ENCODE measurements around the gene TUBA1C.
A peak's percentile ranks its signal among the peaks of the same experiment; 100 is the strongest.
"Not testable (repeated sequence)": the region's sequence is repeated elsewhere in the genome, so short reads cannot be mapped to it uniquely, and the experiment has no call there.

Gene TUBA1C

DNA sequence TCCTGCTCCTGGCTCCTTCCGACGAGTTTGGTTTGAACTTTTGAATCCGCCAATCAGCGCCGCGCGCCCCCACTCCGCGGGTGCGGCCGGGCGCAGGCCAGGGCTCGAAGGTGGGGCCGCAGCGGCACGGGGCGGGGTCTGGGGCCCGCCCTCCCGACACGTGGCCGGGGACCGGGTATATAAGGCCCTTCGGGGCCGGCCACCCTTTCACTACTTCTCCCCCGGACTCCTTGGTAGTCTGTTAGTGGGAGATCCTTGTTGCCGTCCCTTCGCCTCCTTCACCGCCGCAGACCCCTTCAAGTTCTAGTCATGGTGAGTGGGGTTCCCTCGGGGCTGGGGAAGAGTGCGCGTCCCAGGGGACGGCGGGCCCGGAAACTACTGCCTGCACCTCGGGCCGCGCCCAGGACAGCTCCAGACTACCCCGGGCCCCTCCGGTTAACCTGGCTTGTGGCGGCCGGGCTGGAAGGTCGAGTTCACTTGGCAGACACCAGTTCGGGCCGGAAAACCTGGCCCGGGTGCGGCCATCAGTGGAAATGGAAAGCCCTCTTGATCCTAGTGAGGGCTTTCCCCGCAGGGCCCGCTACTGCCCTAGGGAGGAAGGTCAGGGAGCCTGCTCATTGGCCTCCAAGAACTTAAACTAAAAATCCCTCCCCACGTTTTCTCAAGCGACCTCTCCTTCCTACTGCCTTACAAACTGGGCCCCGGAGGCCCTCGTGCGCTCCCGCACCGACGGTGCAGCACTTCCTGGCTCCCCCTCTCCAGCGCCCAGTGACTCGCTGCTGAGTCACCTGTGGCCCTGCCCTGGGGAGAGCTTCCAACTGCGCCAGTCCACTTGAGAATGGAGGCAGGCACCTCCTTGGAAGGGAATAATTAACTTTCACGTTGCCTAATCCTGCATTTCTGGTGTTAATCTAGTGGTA, at the start of gene TUBA1C:
Gene TUBA1C, plus strand, starts transcription at position 210 of the 920 bp plus-strand sequence. Its CDS starts 100 bp downstream, at position 310.
- peak; percentile 93 for DNase-seq

DNA sequence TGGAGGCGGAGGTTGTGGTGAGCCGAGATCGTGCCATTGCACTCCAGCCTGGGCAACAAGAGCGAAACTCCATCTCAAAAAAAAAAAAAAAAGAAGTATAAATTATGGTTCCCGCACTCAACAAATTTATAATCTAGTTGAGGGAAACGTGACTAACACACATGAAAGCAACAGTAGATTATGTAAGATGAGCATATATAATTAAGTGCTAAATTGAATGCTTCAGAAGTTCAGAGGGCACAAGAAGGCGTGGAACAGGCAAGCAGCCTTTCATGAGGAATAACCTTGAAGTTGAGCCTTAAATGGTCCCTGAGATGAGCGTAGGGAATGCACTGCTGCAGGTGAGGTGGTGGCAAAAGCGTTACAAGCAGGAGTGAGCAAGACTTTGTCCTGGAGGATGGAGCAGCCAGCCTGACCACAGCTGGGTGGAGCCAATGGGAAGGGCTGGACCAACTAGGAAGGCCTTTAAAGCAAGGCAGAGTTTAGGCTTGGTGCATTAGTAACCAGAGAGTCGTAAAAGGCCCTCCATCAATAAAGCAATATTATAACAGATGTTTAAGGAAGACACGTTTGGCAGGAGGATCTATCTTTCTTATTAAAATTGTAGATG, 45.4 kb upstream of the TUBA1C start:
- DNase-seq = no peak

DNA sequence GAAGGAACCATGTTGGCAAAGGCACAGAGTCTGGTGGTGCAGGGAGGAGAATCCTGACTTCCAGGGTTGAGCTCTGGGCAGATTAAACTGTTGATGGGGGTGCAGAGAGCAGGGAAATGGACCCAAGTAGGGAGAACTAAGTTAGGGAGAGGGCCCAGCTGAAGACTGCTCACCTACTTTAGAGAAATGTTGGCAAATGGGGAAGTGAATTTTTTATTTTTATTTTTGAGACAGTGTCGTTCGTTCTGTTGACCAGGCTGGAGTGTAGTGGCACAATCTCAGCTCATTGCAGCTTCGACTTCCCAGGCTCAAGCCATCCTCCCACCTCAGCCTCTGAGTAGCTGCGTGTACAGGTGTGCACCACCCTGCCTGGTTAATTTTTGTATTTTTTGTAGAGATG, 43.9 kb upstream of the TUBA1C start:
- DNase-seq = no peak

DNA sequence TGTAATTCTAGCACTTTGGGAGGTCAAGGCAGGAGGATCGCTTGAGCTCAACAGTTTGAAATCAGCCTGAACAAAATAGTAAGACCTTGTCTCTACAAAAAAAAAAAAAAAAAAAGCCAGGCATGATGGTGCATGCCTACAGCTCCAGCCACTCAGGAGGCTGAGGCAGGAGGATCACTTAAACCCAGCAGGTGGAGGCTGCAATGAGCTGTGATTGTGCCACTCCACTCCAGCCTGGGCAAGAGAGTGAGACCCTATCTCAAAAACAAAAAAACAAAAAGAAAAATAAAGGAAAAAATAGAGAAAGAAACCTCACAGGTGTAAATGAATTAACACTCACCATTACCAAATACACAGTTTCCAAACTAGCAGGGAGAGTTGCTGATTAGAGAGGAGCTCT, 41.8 kb upstream of the TUBA1C start:
- DNase-seq = no peak

DNA sequence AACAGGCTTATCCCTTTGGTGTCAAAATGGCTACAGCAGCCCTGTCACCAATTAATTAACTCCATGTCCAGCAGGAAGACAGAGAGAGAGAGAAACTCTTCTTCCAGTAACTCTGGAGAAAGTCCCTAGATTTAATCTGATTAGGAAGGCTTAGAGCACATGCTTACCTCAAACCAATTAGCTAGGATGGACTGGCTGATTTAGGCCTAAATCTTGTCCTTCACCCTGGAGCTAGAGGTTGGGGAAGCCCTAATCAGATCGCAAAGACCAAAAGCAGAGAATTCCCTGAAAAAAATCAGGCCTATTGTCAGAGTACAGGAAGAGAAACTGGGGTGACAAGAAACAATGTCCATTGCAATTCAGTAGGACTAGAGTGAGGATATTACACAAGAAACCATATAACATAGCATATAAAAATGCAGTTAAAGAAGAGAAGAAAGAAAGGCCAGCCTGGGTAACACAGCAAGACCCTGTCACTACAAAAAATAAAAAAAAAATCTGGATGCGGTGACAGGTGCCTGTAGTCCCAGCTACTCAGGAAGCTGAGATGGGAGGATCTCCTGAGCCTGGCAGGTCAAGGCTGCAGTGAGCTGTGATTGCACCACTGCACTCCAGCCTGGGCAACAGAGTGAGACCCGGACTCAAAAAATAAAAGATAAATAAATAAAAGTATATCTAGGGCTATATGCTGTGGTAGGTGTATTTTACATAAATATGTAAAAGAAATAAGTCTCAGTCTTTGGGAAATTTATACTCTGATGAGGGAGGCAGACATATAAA, 41.1 kb upstream of the TUBA1C start:
- DNase-seq = no peak

DNA sequence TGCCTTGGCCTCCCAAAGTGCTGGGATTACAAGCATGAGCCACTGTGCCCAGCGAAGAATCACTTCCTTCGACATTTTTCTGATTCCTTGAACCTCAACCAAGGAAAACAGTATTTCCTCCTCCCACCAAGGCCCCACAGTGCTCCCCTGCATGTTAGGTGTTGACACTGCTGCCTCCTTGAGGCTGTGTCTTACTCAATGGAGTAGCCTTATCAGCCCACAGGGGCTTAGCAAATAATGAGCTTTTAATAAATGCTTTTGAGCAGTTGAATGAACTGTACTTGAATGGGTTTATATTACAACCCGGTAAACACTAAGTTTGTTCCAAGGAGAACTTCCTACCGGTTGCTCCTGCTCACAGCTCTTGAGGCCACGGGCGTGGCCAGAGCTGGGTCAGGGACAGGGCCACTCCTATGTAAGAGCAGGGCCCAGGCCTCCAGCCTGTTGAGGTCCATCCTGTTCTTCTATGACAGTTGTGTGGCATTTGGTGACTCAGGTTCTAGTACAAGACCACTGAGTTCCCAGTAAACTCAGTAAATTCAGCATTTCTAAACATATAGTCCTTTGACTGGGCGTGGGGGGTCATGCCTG, 39.2 kb upstream of the TUBA1C start:
- no peak for DNase-seq

DNA sequence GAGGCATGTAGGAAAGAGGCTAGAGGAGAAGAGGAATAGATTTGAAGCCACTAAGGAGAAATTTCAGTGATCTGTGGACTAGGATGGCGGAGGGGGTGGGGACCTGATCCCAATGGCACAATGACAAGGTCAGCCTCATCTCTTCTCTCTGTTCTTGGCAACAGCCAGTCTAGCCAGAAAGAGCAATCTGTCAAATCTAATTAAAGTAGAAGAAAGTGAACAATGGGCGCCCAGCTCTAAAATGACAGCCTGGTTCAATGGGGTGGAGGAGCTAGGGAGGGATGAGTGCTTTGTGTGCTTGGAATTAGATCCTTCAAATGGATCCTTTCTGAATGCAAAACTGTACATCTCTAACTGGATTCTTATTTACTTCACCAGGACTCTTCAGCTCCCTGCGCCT, 37.2 kb upstream of the TUBA1C start:
- DNase-seq = no peak

DNA sequence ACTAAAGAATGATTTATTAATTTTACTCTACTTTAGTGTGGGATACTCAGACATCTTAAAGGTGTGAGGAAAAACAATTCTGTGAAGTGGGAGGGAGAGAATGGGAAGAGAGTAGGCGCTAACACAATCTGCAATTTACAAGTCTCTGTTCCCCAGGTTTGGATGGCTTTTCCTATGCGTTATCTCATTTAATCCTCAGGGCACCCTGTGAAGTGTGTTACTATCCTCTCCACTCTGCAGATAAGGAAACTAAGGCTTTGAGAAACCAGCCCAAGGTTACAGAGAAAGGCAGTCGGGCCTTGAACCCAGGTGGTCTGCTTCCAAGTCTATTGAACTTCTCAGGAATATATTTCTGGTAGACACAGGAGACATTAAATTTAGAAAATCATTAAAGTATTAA, 36.2 kb upstream of the TUBA1C start:
- no peak for DNase-seq

DNA sequence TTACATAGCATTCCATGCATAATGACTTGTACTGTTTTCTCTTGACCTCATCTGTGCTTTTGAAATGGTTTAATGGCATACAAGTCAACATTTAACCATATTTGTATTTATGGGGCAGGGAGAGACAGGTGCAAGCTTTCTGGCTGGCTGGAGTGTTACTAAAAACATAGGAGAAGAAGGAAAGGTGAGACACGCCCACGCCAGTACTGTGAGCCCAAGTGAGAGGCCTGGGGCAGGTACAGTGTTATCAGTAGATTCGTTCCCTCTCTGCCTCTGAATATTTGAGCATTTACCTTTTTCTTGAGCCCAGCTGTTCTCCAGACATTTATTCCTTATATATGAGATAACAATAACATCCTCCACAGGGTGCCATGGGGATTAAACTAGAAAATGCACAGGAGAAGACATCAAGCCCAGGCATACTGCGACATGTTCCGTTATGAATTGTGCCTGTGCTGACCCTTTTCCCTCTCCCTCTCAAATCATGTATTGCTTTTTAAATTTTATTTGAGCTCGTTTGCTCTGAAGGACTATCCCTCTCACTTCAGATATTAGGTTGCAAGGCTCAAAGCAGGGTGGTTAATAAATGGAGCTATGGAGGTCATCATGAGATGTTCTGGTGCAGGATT, 34.6 kb upstream of the TUBA1C start:
- DNase-seq = peak; percentile 80

DNA sequence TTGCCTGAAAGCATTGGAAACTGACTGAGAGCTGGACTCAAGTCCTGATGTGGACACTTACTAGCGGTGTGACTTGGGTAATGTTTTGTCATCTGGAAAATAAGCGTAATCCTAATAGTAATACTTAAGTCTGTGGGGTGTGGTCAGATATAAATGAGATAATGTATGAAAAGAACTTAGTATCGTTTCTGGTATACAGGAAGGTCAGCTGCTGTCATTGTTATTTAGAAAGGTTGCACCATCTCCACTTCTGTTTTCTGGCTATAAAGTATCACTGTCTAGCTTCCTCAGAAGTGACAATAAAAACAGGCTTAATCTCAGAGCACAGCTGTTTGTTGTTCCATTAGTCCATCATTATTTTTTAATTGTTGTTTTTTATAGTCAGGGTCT, 34.1 kb upstream of the TUBA1C start:
- DNase-seq = no peak

DNA sequence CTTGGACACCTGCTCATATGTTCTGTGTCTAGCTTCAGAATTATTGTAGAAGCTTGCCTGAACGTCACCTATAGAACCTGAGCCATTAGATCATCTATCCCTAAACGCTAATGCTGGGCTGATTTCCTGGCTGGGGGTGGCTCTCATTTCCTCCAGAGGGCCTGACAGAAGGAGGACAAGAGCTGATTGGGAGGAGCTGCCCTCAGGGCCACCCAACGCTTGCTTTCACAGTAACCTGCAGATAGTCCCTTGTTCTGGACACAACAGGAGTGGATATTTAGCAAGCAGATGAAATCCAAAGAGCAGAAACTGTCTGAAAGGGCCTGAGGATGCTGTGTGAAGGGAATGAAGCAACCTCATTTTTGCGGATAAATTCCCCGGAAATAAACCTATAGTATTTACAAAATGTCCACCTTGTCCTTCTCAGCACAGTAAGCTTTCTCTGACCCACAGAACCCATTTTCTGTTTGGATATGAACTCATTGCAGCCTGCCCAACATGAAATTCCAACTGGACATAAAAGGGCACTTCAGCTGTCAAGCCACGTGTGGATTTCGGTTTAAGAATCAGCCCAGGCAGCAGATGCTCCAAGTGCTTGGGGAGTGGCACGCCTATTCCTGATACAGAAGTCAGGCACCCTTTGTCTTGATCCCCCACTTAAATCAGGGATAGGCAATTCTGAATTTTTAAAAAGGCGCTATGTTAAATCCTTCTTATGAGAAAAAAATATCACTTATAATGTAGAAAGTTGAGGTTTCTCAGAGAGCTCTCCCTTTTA, 32.8 kb upstream of the TUBA1C start:
- peak; percentile 49 for DNase-seq

- DNase-seq = peak; percentile 82
Observed at GRCh38 chr12:49232940-49233841, 31.7 kb upstream of the TUBA1C start.

DNA sequence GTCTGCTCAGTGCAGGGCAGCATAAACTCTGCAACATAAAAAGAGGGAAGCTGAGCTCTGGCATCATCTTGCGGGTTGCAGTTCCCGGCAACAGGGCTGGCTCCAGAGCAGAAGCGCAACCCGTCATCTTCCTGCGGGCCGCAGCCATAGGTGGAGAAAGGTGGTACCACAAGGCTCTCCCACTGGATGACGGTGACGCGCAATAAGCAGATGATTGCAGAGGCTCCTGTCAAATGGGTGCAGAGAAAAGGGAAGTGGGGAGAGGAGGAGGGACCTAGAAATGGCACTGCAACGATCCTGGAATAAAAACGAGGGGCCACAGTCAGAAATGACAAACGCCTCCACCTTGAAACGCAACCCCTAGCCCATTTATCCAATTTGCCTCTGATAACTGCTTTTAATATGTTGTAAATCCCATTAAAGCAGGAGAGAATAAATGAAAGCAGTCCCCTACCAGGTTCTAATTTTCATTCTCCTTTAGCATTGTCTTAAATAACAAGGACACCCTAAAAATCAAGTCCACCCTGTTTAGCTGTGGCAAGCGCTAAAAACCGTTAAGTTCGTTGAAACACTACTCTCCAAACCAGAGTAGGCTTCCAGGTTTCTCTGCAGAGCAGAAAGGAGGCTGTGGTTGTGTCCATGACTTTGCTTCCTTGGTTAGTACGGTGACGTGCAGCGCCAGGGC, 30.9 kb upstream of the TUBA1C start:
- DNase-seq = peak; percentile 91

DNA sequence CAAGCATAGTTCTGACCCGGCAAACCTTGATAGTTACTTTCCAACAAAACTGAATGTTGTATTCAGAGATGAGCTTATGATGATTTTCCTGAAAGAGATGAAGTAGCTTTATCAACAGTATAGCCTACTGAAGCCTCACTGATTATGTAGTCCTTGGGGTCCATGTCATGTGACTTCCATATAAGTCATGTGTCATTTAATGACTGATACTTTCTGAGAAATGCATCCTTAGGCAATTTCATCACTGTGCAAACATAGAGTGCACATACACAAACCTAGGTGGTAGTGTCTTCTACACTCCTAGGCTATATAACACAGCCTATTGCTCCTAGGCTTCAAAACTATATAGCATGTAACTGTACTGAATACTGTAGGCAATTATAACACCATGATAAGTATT, 28.5 kb upstream of the TUBA1C start:
- DNase-seq = no peak

GRCh38 chr12:49243631-49244030, 21.3 kb upstream of the TUBA1C start:
- DNase-seq = no peak

- no peak for DNase-seq
Observed at GRCh38 chr12:49244176-49244575, 20.7 kb upstream of the TUBA1C start.

DNA sequence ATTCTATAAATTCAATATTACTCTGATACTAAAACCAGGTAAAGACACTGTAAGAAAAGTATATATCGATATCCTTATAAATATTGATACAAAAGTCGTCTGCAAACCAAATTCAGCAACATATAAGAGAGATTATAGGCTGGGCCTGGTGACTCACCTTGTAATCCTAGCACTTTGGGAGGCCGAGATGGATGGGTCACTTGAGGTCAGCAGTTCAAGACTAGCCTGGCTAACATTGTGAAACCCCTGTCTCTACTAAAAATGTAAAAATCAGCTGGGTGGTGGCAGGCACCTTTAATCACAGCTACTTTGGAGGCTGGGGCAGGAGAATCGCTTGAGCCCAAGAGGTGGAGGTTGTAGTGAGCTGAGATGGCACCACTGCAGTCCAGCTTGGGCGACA, 13.5 kb upstream of the TUBA1C start:
- DNase-seq = no peak

GRCh38 chr12:49253033-49253623, 11.8 kb upstream of the TUBA1C start:
- DNase-seq = no peak

GRCh38 chr12:49255456-49255855, 9.4 kb upstream of the TUBA1C start:
- DNase-seq = not testable (repeated sequence)

Measured in NCI-H748 treated with DMSO at 0.1 percent for 48 hours (cell line).